ENCODE measurements around the gene PBRM1. TPM values are rescaled to one million over a fixed set of nuclear protein-coding genes. Genes with fewer than 3 reads are reported as not detected.

The PBRM1 gene
- total RNA-seq, 4 donors from 2014 or later, result 51.6 to 78.7 (median 74.0) TPM

GRCh38 chr3:52688266-52688665 is 2.6 kb upstream of the PBRM1 start:
- H3K4me3 ChIP-seq (ENCODE audit: low read depth, poor library complexity, severe bottlenecking), result no peak overlapping the region
- 63 to 68% methylated on average over 6 of the region's 6 CpGs for WGBS, 2 donors
- intact Hi-C loops (cut with DNase I; ENCODE audit: low total_unique reads), result loop anchor here (10.0 kb wide), 1 partner anchor 233 kb away; the partner anchor contains the start of genes NISCH and TNNC1
- no peak for DNase-seq (ENCODE audit: low spot score in 2 of 2)
- TF ChIP-seq POLR2A (IDR thresholded peaks at IDR 0.05), result no peak
- TF ChIP-seq CTCF (IDR thresholded peaks at IDR 0.05), result no peak

- intact Hi-C loops (cut with DNase I; ENCODE audit: low total_unique reads), result loop anchor here (2.0 to 10.0 kb wide), 2 partner anchors 50 to 230 kb away; partner anchors contain the start of genes NISCH and TNNC1
- peak overlapping the region; percentile 67 for H3K4me3 ChIP-seq (ENCODE audit: low read depth, poor library complexity, severe bottlenecking)
- no peak for TF ChIP-seq POLR2A (IDR thresholded peaks at IDR 0.05)
- peak; percentile 53 to 93 for DNase-seq (ENCODE audit: low spot score in 2 of 2)
- WGBS, 2 donors, result 0 to 1% methylated on average over 18 to 23 of the region's 41 CpGs
These were observed 416 bp downstream of the PBRM1 start for GRCh38 chr3:52685285-52685708.

- intact Hi-C loops (cut with DNase I; ENCODE audit: low total_unique reads), result loop anchor here (2.0 to 10.0 kb wide), 2 partner anchors 49 to 229 kb away; partner anchors contain the start of genes NISCH and TNNC1
- WGBS, 2 donors, result 52 to 56% methylated on average over 5 of the region's 5 CpGs
- no peak overlapping the region for H3K4me3 ChIP-seq (ENCODE audit: low read depth, poor library complexity, severe bottlenecking)
- no peak for TF ChIP-seq CTCF (IDR thresholded peaks at IDR 0.05)
- TF ChIP-seq POLR2A (IDR thresholded peaks at IDR 0.05), result no peak
- DNase-seq (ENCODE audit: low spot score in 2 of 2), result no peak
These were observed 1.5 kb downstream of the PBRM1 start for GRCh38 chr3:52684184-52684583.

GRCh38 chr3:52683611-52684010 is 2.1 kb downstream of the PBRM1 start:
- intact Hi-C loops (cut with DNase I; ENCODE audit: low total_unique reads), result loop anchor here (2.0 to 10.0 kb wide), 2 partner anchors 49 to 229 kb away; partner anchors contain the start of genes NISCH and TNNC1
- no peak overlapping the region for H3K4me3 ChIP-seq (ENCODE audit: low read depth, poor library complexity, severe bottlenecking)
- WGBS, 2 donors, result 75 to 80% methylated on average over 6 of the region's 6 CpGs
- TF ChIP-seq CTCF (IDR thresholded peaks at IDR 0.05) (no peak), POLR2A (IDR thresholded peaks at IDR 0.05) (no peak)
- DNase-seq (ENCODE audit: low spot score in 2 of 2), result no peak

GRCh38 chr3:52682016-52682415 is 3.7 kb downstream of the PBRM1 start:
- TF ChIP-seq CTCF (IDR thresholded peaks at IDR 0.05) (no peak), POLR2A (IDR thresholded peaks at IDR 0.05) (no peak)
- no peak for DNase-seq (ENCODE audit: low spot score in 2 of 2)
- H3K4me3 ChIP-seq (ENCODE audit: low read depth, poor library complexity, severe bottlenecking), result no peak overlapping the region
- intact Hi-C loops (cut with DNase I; ENCODE audit: low total_unique reads), result loop anchor here (10.0 kb wide), 1 partner anchor 227 kb away; the partner anchor contains the start of genes NISCH and TNNC1

GRCh38 chr3:52681596-52681995 is 4.1 kb downstream of the PBRM1 start:
- TF ChIP-seq CTCF (IDR thresholded peaks at IDR 0.05) (no peak), POLR2A (IDR thresholded peaks at IDR 0.05) (no peak)
- DNase-seq (ENCODE audit: low spot score in 2 of 2), result no peak
- intact Hi-C loops (cut with DNase I; ENCODE audit: low total_unique reads), result loop anchor here (10.0 kb wide), 1 partner anchor 227 kb away; the partner anchor contains the start of genes NISCH and TNNC1
- whole genome bisulfite sequencing, 2 donors, result 76 to 78% methylated on average over 3 of the region's 3 CpGs
- H3K4me3 ChIP-seq (ENCODE audit: low read depth, poor library complexity, severe bottlenecking), result no peak overlapping the region
